Mononuclear cell (primary cell): Measurements from ENCODE around the gene SLC35F5. TPM values are rescaled to one million over a fixed set of nuclear protein-coding genes. Genes with fewer than 3 reads are reported as not detected.
"Not testable (repeated sequence)": the region's sequence is repeated elsewhere in the genome, so short reads cannot be mapped to it uniquely, and the experiment has no call there.

Source experiments
- H3K27me3 ChIP-seq: 2 replicates; pipeline ENCODE4 v1.6.0; 2011; ENCODE audit warnings: low read length, control low read depth; ENCODE audit not compliant: insufficient read depth
- H3K4me1 ChIP-seq: 2 replicates; pipeline ENCODE4 v1.5.1; 2011; ENCODE audit warnings: mild to moderate bottlenecking, low read length, control low read depth; ENCODE audit not compliant: insufficient read depth
- H3K4me3 ChIP-seq: 2 replicates; pipeline ENCODE4 v1.5.1; 2011; ENCODE audit warnings: mild to moderate bottlenecking, low read length, moderate library complexity
- H3K9me3 ChIP-seq: 2 replicates; pipeline ENCODE4 v1.5.1; 2011; ENCODE audit warnings: low read depth, mild to moderate bottlenecking, control low read depth, low read length
- total RNA-seq: library from RNA; depleted of rRNA; stranded (reverse); fragments of >200 nt; gene quantifications from one replicate; pipeline ENCODE4 v1.2.3, GENCODE V29; 2012

The SLC35F5 gene
- total RNA-seq, 1 donor = 37.8 TPM

DNA sequence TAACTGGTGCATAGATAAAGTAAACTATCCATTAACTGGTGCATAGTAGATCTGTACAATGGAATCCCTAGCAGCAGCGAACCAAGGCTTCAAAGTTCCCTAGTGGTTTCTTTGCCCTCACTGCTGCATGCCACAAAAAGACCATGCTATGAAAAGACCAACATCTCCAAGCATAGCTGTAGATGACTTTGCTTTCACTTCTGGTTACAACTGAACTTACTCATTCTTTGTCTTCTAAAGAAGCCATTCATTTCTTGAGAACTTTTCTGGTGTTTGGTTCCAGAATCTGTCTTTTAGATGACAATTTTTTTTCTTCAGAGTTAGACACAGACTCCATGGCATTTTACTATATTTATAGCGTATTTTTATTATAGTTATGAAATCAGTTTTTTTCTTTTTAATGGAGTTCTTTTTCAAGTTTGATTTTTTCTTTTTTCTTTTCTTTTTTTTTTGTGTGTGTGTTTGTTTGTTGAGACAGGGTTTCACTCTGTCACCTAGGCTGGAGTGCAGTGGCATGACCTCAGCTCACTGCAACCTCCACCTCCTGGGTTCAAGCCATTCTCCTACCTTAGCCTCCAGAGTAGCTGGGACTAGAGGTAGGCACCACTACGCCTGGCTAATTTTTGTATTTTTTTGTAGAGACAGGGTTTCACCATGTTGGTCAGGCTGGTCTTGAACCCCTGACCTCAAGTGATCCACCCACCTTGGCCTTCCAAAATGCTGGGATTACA, 63.6 kb downstream of the SLC35F5 start:
- Histone ChIP-seq H3K4me1 (peaks cover 21% of the 10 kb centered on the region), H3K27me3 (no peaks in the 10 kb centered on the region), H3K4me3 (no peak overlapping the region), H3K9me3 (no peaks in the 10 kb centered on the region)

DNA sequence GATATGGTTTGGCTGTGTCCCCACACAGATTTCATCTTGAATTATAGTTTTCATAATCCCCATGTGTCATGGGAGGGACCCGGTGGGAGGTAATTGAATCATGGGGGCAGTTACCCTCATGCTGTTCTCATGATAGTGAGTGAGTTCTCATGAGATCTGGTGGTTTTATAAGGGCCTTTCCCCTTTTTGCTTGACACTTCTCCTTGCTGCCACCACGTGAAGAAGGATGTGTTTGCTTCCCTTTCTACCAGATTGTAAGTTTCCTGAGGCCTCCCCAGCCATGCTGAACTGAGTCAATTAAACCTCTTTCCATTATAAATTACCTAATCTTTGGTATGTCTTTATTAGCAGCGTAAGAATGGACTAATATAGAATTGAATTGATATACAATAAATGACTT, 65.6 kb downstream of the SLC35F5 start:
- H3K4me1 ChIP-seq = peaks cover 21% of the 10 kb centered on the region
- not testable (repeated sequence) for H3K4me3 ChIP-seq, H3K27me3 ChIP-seq, H3K9me3 ChIP-seq

DNA sequence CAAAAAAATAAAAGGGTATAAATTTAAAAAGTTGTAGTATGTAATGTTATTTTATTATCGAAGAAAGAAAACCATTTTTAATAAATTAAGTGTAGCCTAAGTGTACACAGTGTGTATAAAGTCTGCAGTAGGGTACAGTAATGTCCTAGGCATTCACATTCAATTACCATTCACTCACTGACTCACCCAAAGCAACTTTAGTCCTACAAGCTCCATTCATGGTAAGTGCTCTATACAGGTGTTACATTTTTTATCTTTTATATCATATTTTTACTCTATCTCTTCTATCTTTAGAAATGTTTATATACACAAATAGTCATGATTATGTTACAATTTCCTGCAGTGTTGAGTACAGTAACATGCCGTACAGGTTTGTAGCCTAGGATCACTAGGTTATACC, 69.9 kb downstream of the SLC35F5 start:
- H3K4me3 ChIP-seq = no peak overlapping the region
- H3K27me3 ChIP-seq = no peaks in the 10 kb centered on the region
- no peaks in the 10 kb centered on the region for H3K4me1 ChIP-seq
- H3K9me3 ChIP-seq = no peaks in the 10 kb centered on the region

DNA sequence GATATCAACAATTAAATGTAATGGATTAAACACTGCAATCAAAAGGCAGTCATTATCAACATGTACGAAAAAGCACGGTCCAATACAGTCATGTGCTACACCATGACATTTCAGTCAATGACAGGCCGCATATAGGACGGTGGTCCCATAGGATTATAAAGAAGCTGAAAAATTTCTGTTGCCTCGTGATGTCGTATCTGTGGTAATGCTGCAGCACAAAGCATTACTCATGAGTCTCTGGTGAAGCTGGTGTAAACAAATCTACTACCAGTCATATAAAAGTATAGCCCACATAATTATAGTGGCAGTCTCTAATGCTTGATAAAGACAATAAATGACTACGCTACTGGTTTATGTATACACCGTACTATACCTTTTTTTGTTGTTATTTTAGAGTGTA, 71.0 kb downstream of the SLC35F5 start:
- Histone ChIP-seq H3K4me1 (no peaks in the 10 kb centered on the region), H3K27me3 (no peaks in the 10 kb centered on the region), H3K4me3 (no peak overlapping the region), H3K9me3 (no peaks in the 10 kb centered on the region)

DNA sequence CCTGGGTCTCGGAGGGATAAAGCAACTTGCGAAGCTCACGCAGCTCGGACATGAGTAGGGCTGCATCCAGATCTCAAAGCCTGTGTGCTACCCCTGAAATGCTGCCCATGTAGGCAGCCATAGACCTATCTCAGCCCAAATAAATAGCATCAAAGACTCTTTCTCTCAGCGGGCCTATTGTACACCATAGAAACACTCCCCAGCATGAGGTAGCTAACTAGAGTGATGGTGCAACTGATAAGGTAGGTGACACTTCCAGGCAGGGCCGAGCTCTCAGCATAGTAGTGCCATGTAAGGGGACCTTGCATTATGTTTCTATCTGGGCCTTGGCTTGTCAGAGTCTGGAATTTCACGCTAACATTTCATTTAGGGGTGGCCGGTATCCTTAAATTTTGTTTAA, 77.0 kb downstream of the SLC35F5 start:
- no peaks in the 10 kb centered on the region for H3K9me3 ChIP-seq
- H3K4me1 ChIP-seq = no peaks in the 10 kb centered on the region
- no peaks in the 10 kb centered on the region for H3K27me3 ChIP-seq

DNA sequence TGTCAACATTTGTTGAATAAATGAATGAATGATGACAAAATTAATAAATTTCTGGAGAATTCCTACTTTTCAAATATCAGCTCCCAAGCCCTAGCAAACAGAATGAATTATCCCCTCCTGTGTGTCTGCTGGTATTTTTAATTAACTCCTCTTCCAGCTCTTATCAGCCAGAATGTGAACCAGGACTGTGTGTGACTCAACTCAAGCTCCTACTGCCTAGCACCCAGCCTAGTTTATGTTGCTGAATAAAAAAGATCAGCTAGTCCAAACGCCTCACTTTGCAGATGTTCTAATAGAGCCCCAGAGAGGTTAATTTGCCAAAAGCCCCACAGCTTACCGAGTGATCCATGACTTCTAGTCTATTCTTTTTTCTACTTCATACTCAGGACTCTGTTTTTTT, 79.1 kb downstream of the SLC35F5 start:
- H3K4me3 ChIP-seq = no peak overlapping the region
- no peaks in the 10 kb centered on the region for H3K27me3 ChIP-seq
- H3K9me3 ChIP-seq = no peaks in the 10 kb centered on the region
- no peaks in the 10 kb centered on the region for H3K4me1 ChIP-seq

More for the DNA sequence above, 77.0 kb downstream of the SLC35F5 start:
- no peak overlapping the region for H3K4me3 ChIP-seq

DNA sequence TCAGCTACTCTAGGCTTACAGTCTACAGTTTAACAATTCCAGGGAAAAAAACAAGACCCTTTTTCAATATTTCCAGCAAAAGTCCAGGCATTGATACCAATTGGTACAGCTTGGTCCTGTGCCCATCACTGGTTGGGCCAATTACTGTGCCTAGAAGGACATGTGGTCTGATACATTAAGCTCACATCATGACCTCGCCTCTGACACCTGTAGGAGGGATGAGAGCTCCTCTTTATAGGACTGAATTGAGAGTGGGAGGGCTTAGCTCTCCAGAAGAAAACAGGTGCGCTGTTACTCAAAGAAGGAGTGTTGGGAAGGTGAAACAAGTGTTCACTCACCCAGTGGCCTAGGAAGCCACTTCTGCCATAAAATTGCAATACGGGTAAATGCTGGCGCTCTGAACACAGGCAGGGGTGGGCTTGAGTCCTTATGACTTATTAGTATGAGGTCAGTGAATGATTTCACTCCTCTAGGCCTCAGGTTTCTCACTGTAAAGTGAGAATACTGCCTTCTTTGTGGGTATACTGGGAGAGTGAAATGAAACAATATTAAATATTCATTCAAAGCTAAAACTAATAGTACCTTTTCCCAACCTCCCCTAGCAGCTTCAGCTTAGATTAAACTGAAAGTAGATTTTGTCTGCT, 79.7 kb downstream of the SLC35F5 start:
- Histone ChIP-seq H3K27me3 (no peaks in the 10 kb centered on the region), H3K4me3 (no peak overlapping the region), H3K4me1 (no peaks in the 10 kb centered on the region), H3K9me3 (no peaks in the 10 kb centered on the region)

DNA sequence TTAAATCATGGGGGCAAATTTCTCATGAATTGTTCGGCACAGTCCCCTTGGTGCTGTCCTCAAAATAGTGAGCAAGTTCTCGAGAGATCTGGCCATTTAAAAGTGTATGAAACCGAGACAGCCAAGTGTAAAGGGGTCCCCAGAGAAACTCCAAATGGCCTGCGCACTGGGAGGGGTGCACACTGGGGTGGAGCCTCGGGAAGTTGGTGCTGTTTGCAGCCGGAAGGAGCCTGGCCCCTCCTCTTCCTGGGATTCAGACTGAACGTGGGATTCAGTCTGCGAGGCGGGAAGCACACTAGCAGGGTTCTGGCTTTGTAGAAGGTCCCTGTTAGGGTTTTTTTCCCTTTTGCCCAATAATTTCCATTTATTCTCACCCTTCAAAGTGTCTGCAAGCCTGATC, 80.6 kb downstream of the SLC35F5 start:
- Histone ChIP-seq H3K4me1 (no peaks in the 10 kb centered on the region), H3K9me3 (no peaks in the 10 kb centered on the region), H3K27me3 (no peaks in the 10 kb centered on the region), H3K4me3 (no peak overlapping the region)

DNA sequence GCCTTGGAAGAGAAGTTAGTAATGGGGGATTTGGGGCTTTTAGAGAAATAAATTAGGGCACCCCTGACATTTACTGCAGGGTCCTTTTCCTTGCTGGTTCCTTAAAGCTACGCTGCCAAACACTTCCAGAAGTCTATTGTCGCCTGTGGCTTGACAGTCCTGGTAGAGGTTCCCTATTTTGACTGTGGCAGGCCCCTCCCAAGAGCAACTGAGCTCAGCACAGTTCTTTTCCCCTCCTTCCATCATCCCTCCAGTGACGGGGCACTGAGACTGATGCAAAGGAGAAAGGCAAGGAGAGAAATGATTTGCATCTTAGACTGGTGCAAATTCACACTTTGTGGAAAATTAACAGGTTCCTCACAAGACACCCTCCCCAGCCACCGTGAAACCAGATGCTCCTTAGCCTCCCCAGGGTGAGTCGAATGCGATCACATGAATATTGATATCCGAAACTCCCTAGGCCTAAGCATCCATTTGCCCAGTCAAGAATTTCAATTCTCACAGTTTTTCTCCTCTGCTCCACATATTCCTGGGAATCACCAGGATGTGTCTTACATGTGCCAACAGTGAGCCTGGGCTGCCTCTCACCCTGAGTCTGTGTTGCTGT, 84.0 kb downstream of the SLC35F5 start:
- Histone ChIP-seq H3K9me3 (no peaks in the 10 kb centered on the region), H3K4me1 (no peaks in the 10 kb centered on the region), H3K27me3 (no peaks in the 10 kb centered on the region), H3K4me3 (no peak overlapping the region)

DNA sequence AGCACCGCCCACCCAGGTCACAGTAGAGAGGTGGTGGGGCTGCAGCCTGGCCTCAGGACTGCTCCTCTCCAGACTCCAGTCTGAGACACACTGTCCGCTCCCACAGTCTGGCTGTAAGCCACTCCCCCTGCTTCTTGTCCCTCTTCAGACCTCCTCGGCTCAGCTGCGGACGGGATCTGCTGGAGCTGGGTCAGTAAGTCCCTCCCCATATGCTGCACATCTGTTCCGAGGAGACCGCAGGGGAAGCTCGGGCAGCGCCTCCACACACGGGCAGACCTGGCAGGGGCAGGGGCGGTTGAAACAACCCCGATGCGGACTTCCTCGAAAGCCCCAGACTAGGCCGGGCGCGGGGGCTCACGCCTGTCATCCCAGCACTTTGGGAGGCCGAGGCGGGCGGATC, 87.4 kb downstream of the SLC35F5 start:
- not testable (repeated sequence) for H3K9me3 ChIP-seq, H3K4me3 ChIP-seq, H3K27me3 ChIP-seq, H3K4me1 ChIP-seq

DNA sequence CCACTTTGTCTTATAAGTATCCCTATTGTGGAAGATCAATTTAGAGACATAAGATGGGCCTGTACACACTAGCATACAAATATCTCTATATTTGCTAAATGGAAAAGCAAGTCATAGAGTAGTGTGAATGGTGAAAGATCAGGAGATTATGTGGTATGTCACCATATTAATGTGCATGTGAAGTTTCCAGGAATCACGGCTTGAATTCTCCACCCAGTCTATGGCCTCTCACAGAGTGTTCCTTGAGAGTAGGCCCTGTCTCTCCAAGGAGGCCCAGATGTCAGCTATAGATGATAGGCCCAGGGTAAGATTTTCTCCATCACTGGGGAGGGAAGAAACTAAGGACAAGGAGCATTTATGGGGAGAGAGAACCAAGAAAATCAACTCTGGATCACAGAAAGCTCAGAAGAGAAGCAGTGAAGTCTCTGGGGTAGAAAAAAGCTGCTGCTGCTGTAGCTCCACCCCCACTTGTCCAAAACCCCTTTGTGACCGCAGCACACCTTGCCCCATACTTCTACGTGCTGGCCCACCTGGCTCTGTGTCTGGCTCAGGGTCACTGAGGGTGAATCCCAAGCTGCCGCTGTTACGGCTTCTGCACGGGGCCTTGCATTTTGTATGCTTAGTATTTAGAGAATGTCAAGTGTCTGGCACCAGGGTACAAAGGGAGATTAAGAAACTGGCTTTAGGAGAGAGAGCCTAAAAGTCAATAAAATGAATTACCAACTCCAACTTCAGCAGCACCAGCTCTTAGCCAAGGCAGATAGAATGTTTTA, 91.5 kb downstream of the SLC35F5 start:
- not testable (repeated sequence) for H3K9me3 ChIP-seq, H3K27me3 ChIP-seq, H3K4me1 ChIP-seq, H3K4me3 ChIP-seq

DNA sequence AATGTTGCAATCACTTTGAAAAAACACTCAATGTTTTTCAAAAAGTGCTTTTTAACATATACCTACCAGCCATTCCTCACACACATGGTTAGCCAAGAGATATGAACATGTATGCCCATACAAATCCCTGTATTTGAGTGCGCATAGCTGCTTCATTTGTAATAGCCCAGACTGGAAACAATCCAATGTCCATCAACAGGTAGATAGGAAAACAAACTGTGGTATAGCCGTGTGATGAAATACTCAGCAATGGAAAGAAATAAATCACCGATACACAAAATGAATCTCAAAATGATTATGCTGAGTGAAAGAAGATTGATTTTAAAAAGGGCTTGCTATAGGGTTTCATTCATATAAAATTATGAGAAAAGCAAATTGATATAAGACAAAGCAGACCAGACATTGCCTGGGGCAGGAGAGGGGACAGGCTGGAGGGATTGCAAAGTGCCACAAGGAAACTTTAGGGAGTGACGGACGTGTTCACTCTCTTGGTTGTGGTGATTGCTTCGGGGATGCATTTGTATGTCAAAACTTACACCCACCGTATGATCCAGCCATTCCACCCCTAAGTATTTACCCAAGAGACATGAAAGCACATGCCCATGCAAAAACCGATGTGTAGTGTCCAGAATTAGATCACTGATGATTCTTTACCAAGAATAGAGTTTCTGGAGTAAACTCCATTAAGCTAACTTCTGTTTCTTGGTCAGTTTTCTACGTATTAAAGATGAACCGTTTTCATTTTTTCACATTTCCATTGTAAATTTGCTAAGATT, 93.0 kb downstream of the SLC35F5 start:
- H3K9me3 ChIP-seq, H3K4me3 ChIP-seq, H3K27me3 ChIP-seq, H3K4me1 ChIP-seq: not testable (repeated sequence)
